Stimulated activated naive CD4-positive, alpha-beta T cell (primary cell): Measurements from ENCODE around the gene UGGT1.

Source experiments
- DNase-seq, 6 experiments: peaks; one replicate each; lab custom pipeline; 2025; lab: John Stamatoyannopoulos, UW

UGGT1 gene

GRCh38 chr2:128090945-128091725 lies at the start of gene UGGT1:
TSS of gene UGGT1 (plus strand) at chr2:128091200. CDS start at chr2:128091358, 158 bp downstream.
- DNase-seq: peak; percentile 85 to 90 (median 89)

- no peak for DNase-seq
Observed at GRCh38 chr2:128041561-128041960, 49.4 kb upstream of the UGGT1 start.

- DNase-seq: no peak
Observed at GRCh38 chr2:128043041-128043440, 48.0 kb upstream of the UGGT1 start.

GRCh38 chr2:128053331-128053730 lies 37.7 kb upstream of the UGGT1 start:
- DNase-seq: no peak

GRCh38 chr2:128054104-128054885 lies 36.7 kb upstream of the UGGT1 start:
- no peak for DNase-seq

GRCh38 chr2:128057334-128057733 lies 33.7 kb upstream of the UGGT1 start:
- no peak for DNase-seq

- no peak for DNase-seq
Observed at GRCh38 chr2:128058114-128058513, 32.9 kb upstream of the UGGT1 start.

GRCh38 chr2:128062571-128062970 lies 28.4 kb upstream of the UGGT1 start:
- DNase-seq: no peak

- no peak for DNase-seq
Observed at GRCh38 chr2:128064353-128064752, 26.6 kb upstream of the UGGT1 start.

GRCh38 chr2:128069769-128070168 lies 21.2 kb upstream of the UGGT1 start:
- DNase-seq: no peak

- no peak for DNase-seq
Observed at GRCh38 chr2:128073278-128073677, 17.7 kb upstream of the UGGT1 start.

- no peak for DNase-seq
Observed at GRCh38 chr2:128076461-128077106, 14.4 kb upstream of the UGGT1 start.

GRCh38 chr2:128084757-128085156 lies 6.2 kb upstream of the UGGT1 start:
- DNase-seq: no peak

- DNase-seq: no peak
Observed at GRCh38 chr2:128086244-128086643, 4.8 kb upstream of the UGGT1 start.

- no peak for DNase-seq
Observed at GRCh38 chr2:128090575-128090944, 440 bp upstream of the UGGT1 start.

- DNase-seq: peak in 3 of 6 experiments; percentile 27 to 43 (median 36)
Observed at GRCh38 chr2:128091726-128092080, 703 bp downstream of the UGGT1 start.

GRCh38 chr2:128092656-128093055 lies 1.7 kb downstream of the UGGT1 start:
- DNase-seq: no peak

- DNase-seq: no peak
Observed at GRCh38 chr2:128093762-128094161, 2.8 kb downstream of the UGGT1 start.

- no peak for DNase-seq
Observed at GRCh38 chr2:128095201-128095600, 4.2 kb downstream of the UGGT1 start.

GRCh38 chr2:128103407-128103806 lies 12.4 kb downstream of the UGGT1 start:
- no peak for DNase-seq

GRCh38 chr2:128105072-128105471 lies 14.1 kb downstream of the UGGT1 start:
- DNase-seq: no peak

GRCh38 chr2:128108166-128108565 lies 17.2 kb downstream of the UGGT1 start:
- no peak for DNase-seq

GRCh38 chr2:128109243-128109642 lies 18.2 kb downstream of the UGGT1 start:
- DNase-seq: no peak
